Adrenal gland (tissue), 12 donors: Measurements from ENCODE around the gene AMOT. TPM values are rescaled to one million over a fixed set of nuclear protein-coding genes. Genes with fewer than 3 reads are reported as not detected.
"Not testable (repeated sequence)": the region's sequence is repeated elsewhere in the genome, so short reads cannot be mapped to it uniquely, and the experiment has no call there.

Experiments used
- DNase-seq, 7 donors: peaks; one replicate each; pipeline ENCODE4 v3.0.0-alpha.2; 2019 to 2020
- H3K27ac ChIP-seq, 5 donors: fragments of 200-600 bp; sonication (generic) in 4 of 5; 1 replicate in 3 of 5; 2 replicates in 2 of 5; pipeline versions ENCODE4 v1.5.1 to v1.8.0; 2016 to 2020; ENCODE audit warnings: mild to moderate bottlenecking in 1 of 5
- H3K27me3 ChIP-seq: fragments of 200-600 bp; 2 replicates; pipeline ENCODE4 v1.8.0; 2021
- H3K36me3 ChIP-seq, 2 donors: fragments of 200-600 bp; replicated peaks in 1 of 2; 1 replicate in 1 of 2; 2 replicates in 1 of 2; pipeline versions ENCODE4 v1.5.1 to v1.8.0; 2018 to 2022
- H3K4me1 ChIP-seq, 2 donors: fragments of 200-600 bp; replicated peaks in 1 of 2; 1 replicate in 1 of 2; 2 replicates in 1 of 2; pipeline versions ENCODE4 v1.5.1 to v1.8.0; 2018 to 2021
- H3K4me3 ChIP-seq, 4 donors: fragments of 200-600 bp; sonication (generic) in 3 of 4; one replicate each; pipeline ENCODE4 v1.5.1; 2016 to 2018
- H3K9me3 ChIP-seq, 3 donors: fragments of 200-600 bp; sonication (generic) in 1 of 3; replicated peaks in 1 of 3; 1 replicate in 2 of 3; 2 replicates in 1 of 3; pipeline versions ENCODE4 v1.5.1 to v1.8.0; 2016 to 2021
- CTCF ChIP-seq, 6 experiments: fragments of 450-650 bp in 4 of 6; fragments of 200-600 bp in 2 of 6; sonication (generic) in 1 of 6; IDR thresholded peaks; 1 replicate in 5 of 6; 2 replicates in 1 of 6; pipeline versions ENCODE4 v1.5.1 to v1.8.0; 2016 to 2021; ENCODE audit warnings: antibody characterized with exemption in 6 of 6, mild to moderate bottlenecking in 2 of 6, moderate library complexity in 1 of 6
- POLR2A ChIP-seq, 2 donors: fragments of 450-650 bp; IDR thresholded peaks; one replicate each; pipeline ENCODE4 v1.6.1; 2017; ENCODE audit warnings: antibody characterized with exemption in 2 of 2, mild to moderate bottlenecking in 2 of 2, moderate library complexity in 1 of 2
- WGBS, 4 donors: extraction: QIAGEN DNeasy Blood & Tissue Kit in 2 of 4; methylation state at CpG; one replicate each; pipeline versions ENCODE4 v1.1.5 to v1.1.7; 2013 to 2017; 5-methylcytosine and 5-hydroxymethylcytosine counted together
- intact Hi-C, 2 donors: fragments of 100-400 bp; cut with DNase I; formaldehyde crosslinking; loops; one replicate each; pipeline versions ENCODE4 v1.14.1 to v1.15.0; 2022 to 2023
- polyA plus RNA-seq, 3 donors: library from polyadenylated mRNA; stranded (reverse); fragments of 200-250 nt in 2 of 3; fragments of 350-450 nt in 1 of 3; fragmentation: Illumina TruSeq in 1 of 3; extraction: RNeasy Lipid Tissue Mini Kit (QIAGEN cat#74804) in 1 of 3; gene quantifications; one replicate each; pipeline ENCODE4 v1.2.3, GENCODE V29; 2013 to 2014
- total RNA-seq, 9 donors: library from RNA; depleted of rRNA in 4 of 9; stranded (reverse); fragments of >200 nt in 4 of 9; fragments of 120-200 nt in 1 of 9; fragmentation: NEBNext Ultra II Directional in 1 of 9; extraction: Animal tissue kit (Norgen Biotek cat#: 25700) in 1 of 9; gene quantifications; one replicate each; pipeline versions ENCODE4 v1.1.0 to v1.2.4, GENCODE V29; 2013 to 2023
- donor health status: healthy with polysubstance abuse.
- donor health status: Bipolar disorder and iron deficiency.
- donor health status: DM: yes; HTN: yes; CAD: no.
- donor health status: DM: no; HTN: no; CAD: no.
- donor health status: DM: no; HTN: no; CAD: no.
- donor health status: DM: yes; HTN: yes; CAD: no.

The AMOT gene
- total and polyA plus RNA-seq, 12 donors = 0.61 to 11.7 (median 5.6) TPM

- H3K9me3 ChIP-seq = no peaks in the 10 kb centered on the region
- intact Hi-C loops = no loop called here
- no peak for DNase-seq
- no peak overlapping the region for H3K4me3 ChIP-seq
- no peak for TF ChIP-seq POLR2A (IDR thresholded peaks at IDR 0.05)
- no peak for TF ChIP-seq CTCF (IDR thresholded peaks at IDR 0.05)
- H3K27ac ChIP-seq = no peak overlapping the region
- WGBS, 4 donors = 43 to 80% (median 61%) methylated on average over 1 of the region's 1 CpG
- peaks cover 26% of the 10 kb centered on the region for H3K27me3 ChIP-seq
- no peaks in the 10 kb centered on the region for H3K36me3 ChIP-seq
- no peaks in the 10 kb centered on the region for H3K4me1 ChIP-seq
Measured at GRCh38 chrX:112866175-112866574, 25.5 kb upstream of the AMOT start.

- Histone ChIP-seq H3K9me3 (no peaks in the 10 kb centered on the region), H3K4me1 (no peaks in the 10 kb centered on the region), H3K36me3 (no peaks in the 10 kb centered on the region), H3K27me3 (peaks cover 27% of the 10 kb centered on the region), H3K27ac (no peak overlapping the region), H3K4me3 (no peak overlapping the region)
- 69 to 90% (median 76%) methylated on average over 4 of the region's 4 CpGs for WGBS, 4 donors
- intact Hi-C loops = no loop called here
- DNase-seq = no peak
- TF ChIP-seq POLR2A (IDR thresholded peaks at IDR 0.05) (no peak), CTCF (IDR thresholded peaks at IDR 0.05) (no peak)
Measured at GRCh38 chrX:112865464-112866025, 24.9 kb upstream of the AMOT start.

GRCh38 chrX:112863850-112864249, 23.2 kb upstream of the AMOT start:
- Histone ChIP-seq H3K27ac (no peak overlapping the region), H3K4me1 (no peaks in the 10 kb centered on the region), H3K4me3 (no peak overlapping the region), H3K27me3 (peaks cover 27% of the 10 kb centered on the region), H3K9me3 (no peaks in the 10 kb centered on the region), H3K36me3 (no peaks in the 10 kb centered on the region)
- 71 to 82% (median 72%) methylated on average over 2 of the region's 2 CpGs for WGBS, 4 donors
- DNase-seq = no peak
- TF ChIP-seq CTCF (IDR thresholded peaks at IDR 0.05) = no peak
- no peak for TF ChIP-seq POLR2A (IDR thresholded peaks at IDR 0.05)
- intact Hi-C loops = no loop called here

- no peak for DNase-seq
- Histone ChIP-seq H3K36me3 (no peaks in the 10 kb centered on the region), H3K4me1 (no peaks in the 10 kb centered on the region), H3K27ac (no peak overlapping the region), H3K4me3 (no peak overlapping the region), H3K27me3 (peaks cover 12% of the 10 kb centered on the region), H3K9me3 (no peaks in the 10 kb centered on the region)
- TF ChIP-seq CTCF (IDR thresholded peaks at IDR 0.05) = no peak
- TF ChIP-seq POLR2A (IDR thresholded peaks at IDR 0.05) = no peak
- 84 to 87% (median 87%) methylated on average over 3 to 5 of the region's 5 CpGs for WGBS, 4 donors
- intact Hi-C loops = no loop called here
Measured at GRCh38 chrX:112857478-112857878, 16.8 kb upstream of the AMOT start.

GRCh38 chrX:112854901-112855300, 14.3 kb upstream of the AMOT start:
- H3K4me1 ChIP-seq, H3K27ac ChIP-seq, DNase-seq, H3K27me3 ChIP-seq, H3K4me3 ChIP-seq, H3K9me3 ChIP-seq, H3K36me3 ChIP-seq, intact Hi-C loops: not testable (repeated sequence)
- 91 to 100% (median 96%) methylated on average over 2 to 26 of the region's 26 CpGs; no CpG with 5 or more reads in 1 of the 4 donors for WGBS, 4 donors
